Measurements from ENCODE around the gene RGS12. TPM values are rescaled to one million over a fixed set of nuclear protein-coding genes. Genes with fewer than 3 reads are reported as not detected.

Gene RGS12, protein sequence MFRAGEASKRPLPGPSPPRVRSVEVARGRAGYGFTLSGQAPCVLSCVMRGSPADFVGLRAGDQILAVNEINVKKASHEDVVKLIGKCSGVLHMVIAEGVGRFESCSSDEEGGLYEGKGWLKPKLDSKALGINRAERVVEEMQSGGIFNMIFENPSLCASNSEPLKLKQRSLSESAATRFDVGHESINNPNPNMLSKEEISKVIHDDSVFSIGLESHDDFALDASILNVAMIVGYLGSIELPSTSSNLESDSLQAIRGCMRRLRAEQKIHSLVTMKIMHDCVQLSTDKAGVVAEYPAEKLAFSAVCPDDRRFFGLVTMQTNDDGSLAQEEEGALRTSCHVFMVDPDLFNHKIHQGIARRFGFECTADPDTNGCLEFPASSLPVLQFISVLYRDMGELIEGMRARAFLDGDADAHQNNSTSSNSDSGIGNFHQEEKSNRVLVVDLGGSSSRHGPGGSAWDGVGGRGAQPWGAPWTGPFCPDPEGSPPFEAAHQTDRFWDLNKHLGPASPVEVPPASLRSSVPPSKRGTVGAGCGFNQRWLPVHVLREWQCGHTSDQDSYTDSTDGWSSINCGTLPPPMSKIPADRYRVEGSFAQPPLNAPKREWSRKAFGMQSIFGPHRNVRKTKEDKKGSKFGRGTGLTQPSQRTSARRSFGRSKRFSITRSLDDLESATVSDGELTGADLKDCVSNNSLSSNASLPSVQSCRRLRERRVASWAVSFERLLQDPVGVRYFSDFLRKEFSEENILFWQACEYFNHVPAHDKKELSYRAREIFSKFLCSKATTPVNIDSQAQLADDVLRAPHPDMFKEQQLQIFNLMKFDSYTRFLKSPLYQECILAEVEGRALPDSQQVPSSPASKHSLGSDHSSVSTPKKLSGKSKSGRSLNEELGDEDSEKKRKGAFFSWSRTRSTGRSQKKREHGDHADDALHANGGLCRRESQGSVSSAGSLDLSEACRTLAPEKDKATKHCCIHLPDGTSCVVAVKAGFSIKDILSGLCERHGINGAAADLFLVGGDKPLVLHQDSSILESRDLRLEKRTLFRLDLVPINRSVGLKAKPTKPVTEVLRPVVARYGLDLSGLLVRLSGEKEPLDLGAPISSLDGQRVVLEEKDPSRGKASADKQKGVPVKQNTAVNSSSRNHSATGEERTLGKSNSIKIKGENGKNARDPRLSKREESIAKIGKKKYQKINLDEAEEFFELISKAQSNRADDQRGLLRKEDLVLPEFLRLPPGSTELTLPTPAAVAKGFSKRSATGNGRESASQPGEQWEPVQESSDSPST (N-terminal part only)
- 1 to 10 TPM; 1.2 to 1.6 TPM for total RNA-seq
- 1 to 10 TPM; 2.0 to 2.6 (median 2.1) TPM for polyA plus RNA-seq
- total RNA-seq, result 1.6 to 8.6 (median 3.8) reads per million in 6 experiments

DNA sequence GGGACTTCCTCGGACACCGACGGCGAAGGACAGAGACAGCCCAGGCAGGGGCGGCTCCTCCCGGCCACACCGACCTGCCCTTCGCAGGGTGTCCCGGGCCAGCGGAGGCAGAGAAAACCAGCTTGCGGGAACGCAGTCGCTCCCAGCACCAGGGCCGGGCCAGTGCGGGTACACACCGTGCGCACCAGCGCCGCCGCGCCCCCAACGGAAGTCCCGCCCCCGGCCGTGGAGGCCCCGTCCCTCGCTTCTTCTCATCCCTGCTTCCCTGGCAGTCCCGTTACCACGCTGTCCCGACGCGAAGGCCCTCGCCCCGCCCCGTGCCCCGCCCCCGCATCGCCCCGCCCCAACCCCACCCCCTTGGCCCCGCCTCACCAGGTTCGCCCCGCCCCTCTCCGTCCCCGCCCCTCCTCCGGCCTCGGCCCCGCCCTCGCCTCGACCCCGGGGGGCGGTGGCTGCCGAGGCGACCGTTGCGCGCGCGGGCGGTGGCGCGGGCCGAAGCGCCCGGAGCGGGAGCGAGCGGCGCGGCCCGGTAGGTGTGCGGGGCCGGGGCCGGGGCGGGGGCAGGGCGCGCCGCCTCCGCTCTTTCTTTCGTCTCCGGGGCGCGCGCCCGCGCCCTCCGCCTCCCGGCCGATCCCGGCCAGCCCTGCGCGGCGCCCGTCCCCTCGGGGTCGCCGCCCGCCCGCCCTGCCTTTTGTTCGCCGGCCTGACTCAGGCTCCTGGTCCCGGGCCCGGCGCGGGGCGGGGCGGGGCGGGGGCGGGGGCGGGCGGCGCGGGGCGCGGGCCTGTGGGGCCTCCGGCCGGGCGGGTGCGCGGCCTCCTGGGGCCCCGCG, at the start of gene RGS12:
TSS of gene RGS12 (plus strand) at position 451 of the 830 bp plus-strand sequence. CDS start 23,150 bp downstream, outside the sequence.
- H3K27me3 Mint-ChIP-seq, result peaks cover 8 to 27% (median 15%) of the 10 kb centered on the region in 5 donors
- ATAC-seq (peak; percentile 82 to 84), DNase-seq (peak; percentile 55 to 85 (median 72))
- peak within 1 kb of the TSS; percentile 85 to 97 (median 90) for H3K4me3 Mint-ChIP-seq
- H3K27ac Mint-ChIP-seq, result peak within 1 kb of the TSS in 9 of 10 donors; percentile 33 to 94 (median 74)
- peaks cover 0 to 4% (median 4%) of the 10 kb centered on the region in 3 donors for H3K36me3 Mint-ChIP-seq
- POLR2A ChIA-PET, result interaction anchor here (1.3 kb wide), 1 partner anchor 10 kb away, joined by 5 read pairs; no protein-coding TSS in a partner anchor
- peaks cover 14 to 35% (median 19%) of the 10 kb centered on the region in 4 donors for H3K4me1 Mint-ChIP-seq
- peaks cover 0 to 8% (median 4%) of the 10 kb centered on the region in 9 donors for H3K9me3 Mint-ChIP-seq

DNA sequence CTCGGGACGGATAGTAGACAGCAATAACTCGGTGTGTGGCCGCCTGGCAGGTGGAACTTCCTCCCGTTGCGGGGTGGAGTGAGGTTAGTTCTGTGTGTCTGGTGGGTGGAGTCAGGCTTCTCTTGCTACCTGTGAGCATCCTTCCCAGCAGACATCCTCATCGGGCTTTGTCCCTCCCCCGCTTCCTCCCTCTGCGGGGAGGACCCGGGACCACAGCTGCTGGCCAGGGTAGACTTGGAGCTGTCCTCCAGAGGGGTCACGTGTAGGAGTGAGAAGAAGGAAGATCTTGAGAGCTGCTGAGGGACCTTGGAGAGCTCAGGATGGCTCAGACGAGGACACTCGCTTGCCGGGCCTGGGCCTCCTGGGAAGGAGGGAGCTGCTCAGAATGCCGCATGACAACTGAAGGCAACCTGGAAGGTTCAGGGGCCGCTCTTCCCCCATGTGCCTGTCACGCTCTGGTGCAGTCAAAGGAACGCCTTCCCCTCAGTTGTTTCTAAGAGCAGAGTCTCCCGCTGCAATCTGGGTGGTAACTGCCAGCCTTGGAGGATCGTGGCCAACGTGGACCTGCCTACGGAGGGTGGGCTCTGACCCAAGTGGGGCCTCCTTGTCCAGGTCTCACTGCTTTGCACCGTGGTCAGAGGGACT, 49.6 kb upstream of the RGS12 start:
- peaks cover 10 to 19% (median 14%) of the 10 kb centered on the region in 4 donors for H3K4me1 Mint-ChIP-seq
- peak in 1 of 2 donors; percentile 33 for ATAC-seq
- peak overlapping the region in 7 of 10 donors; percentile 6 to 89 (median 49) for H3K27ac Mint-ChIP-seq
- H3K36me3 Mint-ChIP-seq, result peaks cover 0 to 26% (median 2%) of the 10 kb centered on the region in 3 donors
- H3K4me3 Mint-ChIP-seq, result no peak overlapping the region
- POLR2A ChIA-PET, result no interaction called here
- peak in 1 of 10 donors; percentile 19 for DNase-seq
- H3K27me3 Mint-ChIP-seq, result no peaks in the 10 kb centered on the region
- no peaks in the 10 kb centered on the region for H3K9me3 Mint-ChIP-seq

DNA sequence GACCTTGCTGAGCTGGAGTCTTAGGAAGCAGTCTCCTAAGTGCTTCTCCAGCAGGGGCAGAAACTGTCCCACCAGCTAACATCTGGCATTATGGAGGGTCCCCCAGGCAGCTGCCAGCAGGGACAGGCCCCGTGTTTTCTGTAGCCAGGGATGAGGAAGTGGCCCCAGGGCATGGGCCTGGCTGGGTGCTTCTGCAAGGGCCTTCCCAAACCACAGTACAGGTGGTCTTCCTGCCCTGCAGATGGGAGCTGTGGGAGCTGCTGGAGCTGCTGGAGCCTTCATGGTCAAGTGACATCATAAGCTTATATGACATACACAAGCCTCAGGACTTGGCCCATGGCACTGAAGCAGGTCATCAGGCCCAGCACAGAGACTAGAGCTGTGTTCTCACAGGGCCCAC, 48.8 kb upstream of the RGS12 start:
- H3K4me3 Mint-ChIP-seq, result no peak overlapping the region
- no peak for ATAC-seq
- H3K27me3 Mint-ChIP-seq, result no peaks in the 10 kb centered on the region

DNA sequence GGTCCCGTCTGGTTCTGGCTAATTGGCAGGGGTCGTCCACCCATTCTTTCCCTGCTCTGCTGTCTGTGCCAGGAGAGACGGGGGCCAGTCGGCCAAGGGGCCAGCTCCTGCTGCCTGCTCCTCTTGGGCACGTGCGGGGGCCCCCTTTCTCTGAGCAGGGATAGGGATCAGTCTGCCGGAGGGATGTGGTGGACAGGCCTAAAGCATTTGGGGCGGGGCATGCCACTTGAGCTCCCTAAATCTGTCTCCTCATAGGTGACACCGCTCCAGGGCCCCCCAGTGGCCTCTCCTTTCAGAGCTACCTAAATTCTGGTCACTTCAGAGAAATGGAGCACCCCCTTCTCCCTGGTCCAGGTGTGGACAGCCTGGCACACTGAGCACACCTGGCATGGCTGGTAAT, 48.1 kb upstream of the RGS12 start:
- Mint-ChIP-seq H3K9me3 (no peaks in the 10 kb centered on the region), H3K27ac (peak overlapping the region in 1 of 10 donors; percentile 37), H3K4me3 (no peak overlapping the region), H3K4me1 (peaks cover 10 to 19% (median 14%) of the 10 kb centered on the region in 4 donors), H3K36me3 (peaks cover 0 to 14% (median 0%) of the 10 kb centered on the region in 3 donors), H3K27me3 (no peaks in the 10 kb centered on the region)
- no peak for DNase-seq
- ATAC-seq, result no peak
- POLR2A ChIA-PET, result no interaction called here

More for the DNA sequence above, 48.8 kb upstream of the RGS12 start:
- Mint-ChIP-seq H3K9me3 (no peaks in the 10 kb centered on the region), H3K4me1 (peaks cover 10 to 19% (median 14%) of the 10 kb centered on the region in 4 donors), H3K27ac (peak overlapping the region in 2 of 10 donors; percentile 6 to 88), H3K36me3 (peaks cover 0 to 19% (median 0%) of the 10 kb centered on the region in 3 donors)
- POLR2A ChIA-PET, result no interaction called here
- no peak for DNase-seq

DNA sequence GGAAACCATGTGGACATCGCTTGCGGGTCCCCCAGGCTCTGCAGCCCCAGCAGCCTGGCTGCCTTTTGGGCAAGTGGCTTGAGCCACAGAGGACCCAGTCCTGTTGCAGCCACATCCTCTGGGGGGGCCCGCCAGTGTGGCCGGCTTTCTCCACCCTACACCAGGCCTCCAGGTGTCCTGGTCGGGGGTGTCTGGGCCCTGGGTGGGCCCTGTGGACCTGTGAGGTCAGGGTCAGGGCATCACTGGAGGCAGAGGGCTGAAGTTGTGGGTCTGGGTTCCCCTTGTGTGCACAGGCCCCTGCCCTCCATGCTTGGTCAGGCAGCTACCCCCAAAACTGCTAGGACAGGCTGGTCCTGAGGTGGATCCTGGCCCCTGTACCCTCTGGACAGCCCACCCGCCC, 47.1 kb upstream of the RGS12 start:
- Mint-ChIP-seq H3K4me3 (no peak overlapping the region), H3K4me1 (peaks cover 10 to 19% (median 14%) of the 10 kb centered on the region in 4 donors), H3K27ac (peak overlapping the region in 1 of 10 donors; percentile 37), H3K36me3 (peaks cover 0 to 10% (median 0%) of the 10 kb centered on the region in 3 donors), H3K27me3 (no peaks in the 10 kb centered on the region), H3K9me3 (no peaks in the 10 kb centered on the region)
- DNase-seq (no peak), ATAC-seq (no peak)
- POLR2A ChIA-PET, result no interaction called here

DNA sequence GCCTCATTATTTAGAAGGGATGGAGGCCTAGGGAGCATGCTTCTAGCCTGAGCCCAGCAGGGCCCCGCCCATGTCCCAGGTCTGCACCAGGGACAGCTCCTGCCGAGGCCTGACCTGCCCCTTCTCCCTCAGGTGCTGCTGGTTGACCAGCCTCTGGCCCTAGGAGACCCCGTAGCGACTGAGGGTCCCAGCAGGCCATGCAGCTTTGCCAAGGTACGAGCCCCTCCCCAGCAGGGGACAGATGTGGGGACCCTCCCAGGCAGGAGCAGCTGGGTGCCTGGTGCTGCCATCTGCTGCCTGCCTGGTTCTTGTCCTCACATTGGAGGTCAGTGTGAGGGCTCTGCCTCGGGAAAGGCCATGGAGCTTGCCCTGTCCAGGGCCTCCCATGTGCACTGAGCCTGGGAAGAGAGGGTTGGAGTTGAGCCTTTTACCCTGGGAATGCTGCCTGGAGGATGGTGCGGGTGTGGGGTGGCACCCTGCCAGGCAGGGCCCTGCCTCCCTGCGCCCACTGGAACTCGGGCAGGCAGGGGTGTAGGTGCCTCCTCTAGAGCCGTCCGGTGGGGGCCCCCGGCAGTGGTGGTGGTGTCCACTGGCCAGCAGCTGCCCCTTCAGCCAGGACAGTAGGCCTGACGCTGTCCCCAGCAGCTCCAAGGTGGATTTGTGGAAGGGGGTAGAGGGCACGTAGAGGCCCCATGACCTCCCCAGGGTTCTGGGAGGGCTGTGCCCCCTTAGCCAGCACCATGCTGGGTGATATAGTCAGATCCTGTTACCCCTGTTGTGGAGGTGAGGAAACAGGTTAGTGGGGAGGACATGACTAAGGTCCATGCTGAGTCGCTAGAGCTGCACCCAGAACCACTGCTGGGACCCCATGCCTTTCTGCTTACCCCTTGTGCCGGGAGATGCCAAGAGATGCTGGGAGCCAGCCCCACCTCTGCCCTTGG, 46.1 kb upstream of the RGS12 start:
- Mint-ChIP-seq H3K4me1 (peaks cover 10 to 19% (median 14%) of the 10 kb centered on the region in 4 donors), H3K36me3 (no peaks in the 10 kb centered on the region), H3K27ac (no peak overlapping the region), H3K27me3 (no peaks in the 10 kb centered on the region), H3K4me3 (no peak overlapping the region), H3K9me3 (no peaks in the 10 kb centered on the region)
- POLR2A ChIA-PET, result no interaction called here
- ATAC-seq (no peak), DNase-seq (no peak)

DNA sequence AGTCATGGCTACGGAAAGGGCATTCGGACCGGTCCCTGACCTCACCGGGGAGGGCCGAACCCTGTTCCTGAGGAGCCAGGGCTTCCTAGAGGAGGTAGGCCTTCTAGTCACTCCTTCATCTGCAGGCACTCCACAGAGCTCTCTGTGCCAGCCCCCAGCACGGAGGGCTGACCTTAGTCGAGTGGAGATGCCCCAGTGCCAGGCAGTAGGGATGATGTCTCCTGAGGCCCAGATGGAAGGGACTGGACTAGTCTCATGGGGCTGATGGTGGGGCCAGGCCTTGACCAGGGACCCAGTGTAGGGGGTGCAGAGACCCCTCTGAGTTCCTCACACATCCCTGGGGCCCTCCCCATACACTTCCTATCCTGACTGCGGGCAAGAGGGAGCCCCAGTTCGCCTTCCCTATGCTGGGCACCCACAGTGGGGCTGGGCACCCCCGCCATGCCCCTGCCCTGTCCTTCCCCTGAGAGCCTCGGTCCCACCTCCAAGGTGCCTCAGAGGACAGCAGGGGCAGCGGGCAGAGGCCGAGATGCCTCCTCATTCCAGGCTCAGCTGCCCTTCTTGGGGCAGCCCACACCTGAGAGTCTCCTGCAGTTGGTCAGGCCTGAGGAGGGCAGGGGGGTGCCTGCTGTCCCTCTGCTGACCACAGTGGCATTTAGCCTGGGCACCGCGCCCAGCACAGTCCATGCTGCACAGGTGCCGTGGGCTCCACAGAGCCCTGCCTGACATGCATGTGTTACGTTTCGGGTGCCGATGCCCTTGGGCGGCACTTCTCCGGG, 45.2 kb upstream of the RGS12 start:
- H3K27ac Mint-ChIP-seq, result no peak overlapping the region
- POLR2A ChIA-PET, result no interaction called here
- no peaks in the 10 kb centered on the region for H3K27me3 Mint-ChIP-seq
- no peak overlapping the region for H3K4me3 Mint-ChIP-seq
- peaks cover 6 to 12% (median 10%) of the 10 kb centered on the region in 4 donors for H3K4me1 Mint-ChIP-seq
- no peak for ATAC-seq
- DNase-seq, result no peak
- no peaks in the 10 kb centered on the region for H3K36me3 Mint-ChIP-seq
- no peaks in the 10 kb centered on the region for H3K9me3 Mint-ChIP-seq

DNA sequence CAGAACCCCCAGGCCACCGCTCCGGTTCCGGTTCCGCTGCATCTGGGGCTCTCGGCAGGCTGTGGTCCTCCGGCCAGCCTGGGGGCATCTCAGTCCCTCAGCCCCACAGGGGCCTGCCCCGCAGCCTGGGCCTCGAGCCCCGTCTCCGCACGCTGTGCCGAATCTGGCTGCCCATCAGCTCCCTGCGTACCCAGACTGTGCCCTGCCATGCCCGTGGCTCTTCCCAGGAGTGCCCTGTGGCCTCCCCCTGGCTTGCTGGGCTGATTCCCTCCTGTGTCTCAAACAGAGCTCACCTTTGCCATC, 44.7 kb upstream of the RGS12 start:
- H3K4me1 Mint-ChIP-seq, result peaks cover under 1 to 7% (median 5%) of the 10 kb centered on the region in 4 donors
- no peak overlapping the region for H3K4me3 Mint-ChIP-seq
- no peaks in the 10 kb centered on the region for H3K36me3 Mint-ChIP-seq
- POLR2A ChIA-PET, result no interaction called here
- no peak for ATAC-seq
- no peaks in the 10 kb centered on the region for H3K9me3 Mint-ChIP-seq
- no peak overlapping the region for H3K27ac Mint-ChIP-seq
- DNase-seq, result no peak
- H3K27me3 Mint-ChIP-seq, result no peaks in the 10 kb centered on the region

DNA sequence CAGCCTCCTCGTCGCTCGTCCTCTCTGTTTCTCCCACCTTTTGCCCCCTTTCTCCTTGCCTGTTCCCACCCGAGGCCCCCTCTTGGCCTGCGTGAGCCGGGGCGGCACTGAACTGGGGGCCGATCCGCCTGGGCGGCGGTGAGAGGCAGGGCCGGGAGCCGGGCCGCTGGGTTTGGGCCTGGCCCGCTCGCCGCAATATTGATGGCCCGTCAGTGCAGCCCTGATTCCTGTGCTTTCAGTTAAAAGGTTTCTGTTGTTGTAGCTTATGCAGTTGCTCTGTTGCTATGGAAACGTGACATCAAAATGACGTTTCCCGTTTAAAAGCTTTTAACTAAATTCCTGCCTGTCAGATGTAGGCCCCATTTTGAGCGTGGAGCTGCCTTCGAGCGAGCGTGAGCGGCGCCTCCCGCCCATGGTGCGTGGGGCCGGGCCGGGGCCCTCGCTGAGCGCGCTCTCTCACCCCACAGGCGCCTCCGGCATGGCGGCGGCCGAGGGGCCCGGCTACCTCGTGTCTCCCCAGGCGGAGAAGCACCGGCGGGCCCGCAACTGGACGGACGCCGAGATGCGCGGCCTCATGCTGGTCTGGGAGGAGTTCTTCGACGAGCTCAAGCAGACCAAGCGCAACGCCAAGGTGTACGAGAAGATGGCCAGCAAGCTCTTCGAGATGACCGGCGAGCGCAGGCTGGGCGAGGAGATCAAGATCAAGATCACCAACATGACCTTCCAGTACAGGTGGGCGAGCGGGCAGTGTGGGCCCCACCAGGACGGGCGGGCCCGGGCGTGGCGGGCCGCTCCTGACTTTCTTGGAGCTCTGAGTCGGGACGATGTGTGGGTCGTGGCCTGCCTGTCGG, 43.8 kb upstream of the RGS12 start, which contains the start of gene MSANTD1:
TSS of gene MSANTD1 (plus strand) at position 349 of the 851 bp plus-strand sequence. CDS start at position 413, 64 bp downstream.
- Mint-ChIP-seq H3K9me3 (no peaks in the 10 kb centered on the region), H3K4me3 (no peak within 1 kb of the TSS)

More for the DNA sequence above, 43.8 kb upstream of the RGS12 start, which contains the start of gene MSANTD1:
- no peak within 1 kb of the TSS for H3K27ac Mint-ChIP-seq
- ATAC-seq (no peak), DNase-seq (peak in 1 of 10 donors; percentile 55)
- no peaks in the 10 kb centered on the region for H3K27me3 Mint-ChIP-seq
- POLR2A ChIA-PET, result no interaction called here
- H3K36me3 Mint-ChIP-seq, result peaks cover 0 to 2% (median 0%) of the 10 kb centered on the region in 3 donors
- no peaks in the 10 kb centered on the region for H3K4me1 Mint-ChIP-seq
